GM13976 (cell line): ENCODE measurements around the gene DNAH1.

Source experiments
- DNase-seq: peaks from one replicate; pipeline ENCODE4 v3.0.0; 2012; ENCODE audit warnings: low spot score
- CTCF ChIP-seq: IDR thresholded peaks from 2 replicates; pipeline ENCODE4 v1.5.1; 2012; ENCODE audit warnings: borderline replicate concordance, mild to moderate bottlenecking; ENCODE audit not compliant: insufficient read depth; ENCODE audit errors: extremely low read depth, missing control alignments, control extremely low read depth
- in situ Hi-C: fragments of 300-500 bp; cut with MboI; formaldehyde crosslinking; loops from one replicate; pipeline ENCODE4 v1.12.0; 2022; ENCODE audit warnings: low sequenced_read_pairs, mixed read lengths, inconsistent platforms; ENCODE audit not compliant: unreplicated experiment

The DNAH1 gene

GRCh38 chr3:52438579-52439425 is 122.7 kb downstream of the DNAH1 start:
- DNase-seq = no peak
- in situ Hi-C loops = no loop called here

GRCh38 chr3:52439426-52440248 is 123.5 kb downstream of the DNAH1 start:
- in situ Hi-C loops = no loop called here
- no peak for DNase-seq

More at GRCh38 chr3:52438579-52439425, 122.7 kb downstream of the DNAH1 start:
- TF ChIP-seq CTCF = no peak

GRCh38 chr3:52440249-52440551 is 124.1 kb downstream of the DNAH1 start:
- DNase-seq = no peak
- TF ChIP-seq CTCF = no peak
- in situ Hi-C loops = no loop called here

More at GRCh38 chr3:52439426-52440248, 123.5 kb downstream of the DNAH1 start:
- TF ChIP-seq CTCF = no peak

GRCh38 chr3:52440671-52441070 is 124.6 kb downstream of the DNAH1 start:
- DNase-seq = no peak
- TF ChIP-seq CTCF = no peak
- in situ Hi-C loops = no loop called here

GRCh38 chr3:52441091-52441771 is 125.1 kb downstream of the DNAH1 start:
- no peak for DNase-seq
- in situ Hi-C loops = no loop called here
- TF ChIP-seq CTCF = no peak

GRCh38 chr3:52441772-52442332 is 125.7 kb downstream of the DNAH1 start:
- no peak for DNase-seq
- in situ Hi-C loops = no loop called here
- TF ChIP-seq CTCF = no peak
